Stimulated activated effector memory CD8-positive, alpha-beta T cell treated with anti-CD3 and anti-CD28 coated beads, Interleukin-12 subunit alpha, Interleukin-12 subunit beta, amount 100 ng/mL, for 72 hours (primary cell): Measurements from ENCODE around the gene CTAGE15.
A peak's percentile ranks its signal among the peaks of the same experiment; 100 is the strongest.
"Not testable (repeated sequence)": the region's sequence is repeated elsewhere in the genome, so short reads cannot be mapped to it uniquely, and the experiment has no call there.

Experiments
- ATAC-seq: fragments of 150-1000 bp; cut with Tn5 transposase; 2 replicates; pipeline ENCODE4 v1.10.0; 2021
- DNase-seq, 2 donors: peaks; one replicate each; pipeline ENCODE4 v3.0.0; 2021 to 2022; ENCODE audit warnings: low spot score in 2 of 2
- H3K27ac Mint-ChIP-seq: one replicate; pipeline ENCODE4 v1.8.0; 2022; ENCODE audit warnings: mild to moderate bottlenecking, mixed read lengths
- H3K36me3 Mint-ChIP-seq: one replicate; pipeline ENCODE4 v1.8.0; 2022; ENCODE audit warnings: mild to moderate bottlenecking, mixed read lengths
- H3K4me1 Mint-ChIP-seq: one replicate; pipeline ENCODE4 v1.8.0; 2022; ENCODE audit warnings: mixed read lengths
- H3K4me3 Mint-ChIP-seq: one replicate; pipeline ENCODE4 v1.8.0; 2022; ENCODE audit warnings: mild to moderate bottlenecking, mixed read lengths
- H3K9me3 Mint-ChIP-seq: one replicate; pipeline ENCODE4 v1.8.0; 2022; ENCODE audit warnings: mixed read lengths

Gene CTAGE15

DNA sequence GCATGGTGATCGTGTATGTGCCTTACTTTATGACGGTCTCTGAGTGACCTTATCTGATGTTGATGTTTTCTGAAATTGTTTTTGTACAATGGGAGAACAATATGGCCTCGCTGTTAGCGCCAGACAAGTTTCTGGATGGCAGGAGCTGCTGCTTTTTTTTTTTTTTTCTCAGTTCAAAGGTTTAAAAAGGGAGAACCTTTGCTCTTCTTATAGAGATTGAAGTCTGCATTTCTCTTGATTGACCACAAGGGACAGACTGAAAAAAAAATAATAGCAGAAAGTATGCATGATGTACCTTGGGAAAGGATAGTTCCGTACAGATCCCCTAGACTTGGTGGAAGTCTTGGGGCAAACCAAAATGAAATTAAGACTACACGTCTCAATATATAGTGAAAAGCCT lies 43.9 kb downstream of the CTAGE15 start:
- not testable (repeated sequence) for H3K4me3 Mint-ChIP-seq, H3K4me1 Mint-ChIP-seq, H3K9me3 Mint-ChIP-seq, H3K27ac Mint-ChIP-seq, DNase-seq, H3K36me3 Mint-ChIP-seq, ATAC-seq

DNA sequence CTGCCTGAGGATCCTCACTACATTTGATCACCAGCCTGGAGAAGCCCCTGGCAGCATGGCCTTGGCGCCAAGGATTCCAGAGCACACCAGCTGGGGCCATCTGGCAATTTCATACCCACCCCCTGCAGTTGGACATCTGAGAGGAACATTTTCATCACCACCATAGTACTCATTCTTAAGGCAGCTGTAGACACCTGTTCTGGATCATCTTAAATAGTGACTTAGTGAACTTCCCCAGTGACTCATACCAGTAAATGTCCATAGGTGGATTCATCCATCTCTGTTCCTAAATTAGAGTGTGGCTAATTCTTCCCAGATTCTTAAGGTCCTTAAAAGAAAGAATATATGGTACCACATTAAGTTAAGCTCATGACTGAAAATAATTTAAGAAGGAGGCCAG lies 45.6 kb downstream of the CTAGE15 start:
- H3K36me3 Mint-ChIP-seq, ATAC-seq, H3K4me1 Mint-ChIP-seq, H3K27ac Mint-ChIP-seq, H3K9me3 Mint-ChIP-seq, DNase-seq, H3K4me3 Mint-ChIP-seq: not testable (repeated sequence)

DNA sequence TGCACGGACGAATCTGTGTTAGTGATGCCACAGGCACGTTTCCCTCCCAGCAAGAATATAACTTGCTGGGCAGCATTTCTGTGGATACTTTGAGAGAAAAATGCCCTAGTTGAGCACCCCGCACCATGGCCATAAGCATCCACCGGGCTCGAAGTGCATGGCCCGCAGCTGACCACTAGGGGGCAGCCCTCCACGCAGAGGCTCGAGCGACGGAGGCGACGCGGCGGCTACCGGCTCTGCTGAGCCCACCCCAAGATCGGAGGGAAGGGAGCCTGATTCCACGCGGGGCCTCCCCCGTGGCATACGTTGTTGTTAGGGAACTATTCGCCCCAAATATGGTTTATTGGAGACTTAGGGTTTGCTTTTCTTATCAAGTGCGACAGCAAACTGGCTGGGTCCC lies 48.5 kb downstream of the CTAGE15 start:
- H3K4me1 Mint-ChIP-seq, H3K4me3 Mint-ChIP-seq, H3K36me3 Mint-ChIP-seq, H3K9me3 Mint-ChIP-seq, H3K27ac Mint-ChIP-seq: not testable (repeated sequence)
- ATAC-seq (peak; percentile 58), DNase-seq (peak in 1 of 2 donors; percentile 67)

- H3K4me1 Mint-ChIP-seq, H3K27ac Mint-ChIP-seq, H3K36me3 Mint-ChIP-seq, H3K4me3 Mint-ChIP-seq, H3K9me3 Mint-ChIP-seq: not testable (repeated sequence)
- peak; percentile 40 to 79 for DNase-seq
- ATAC-seq, result peak; percentile 89
Measured at GRCh38 chr7:143620646-143621045, 49.0 kb downstream of the CTAGE15 start, which contains the start of gene TCAF2. Gene TCAF2 (plus strand): TSS chr7:143620974.

- not testable (repeated sequence) for H3K4me3 Mint-ChIP-seq, H3K27ac Mint-ChIP-seq, H3K36me3 Mint-ChIP-seq, H3K9me3 Mint-ChIP-seq, H3K4me1 Mint-ChIP-seq, DNase-seq
- ATAC-seq, result peak; percentile 74
Measured at GRCh38 chr7:143621175-143621574, 49.6 kb downstream of the CTAGE15 start.

DNA sequence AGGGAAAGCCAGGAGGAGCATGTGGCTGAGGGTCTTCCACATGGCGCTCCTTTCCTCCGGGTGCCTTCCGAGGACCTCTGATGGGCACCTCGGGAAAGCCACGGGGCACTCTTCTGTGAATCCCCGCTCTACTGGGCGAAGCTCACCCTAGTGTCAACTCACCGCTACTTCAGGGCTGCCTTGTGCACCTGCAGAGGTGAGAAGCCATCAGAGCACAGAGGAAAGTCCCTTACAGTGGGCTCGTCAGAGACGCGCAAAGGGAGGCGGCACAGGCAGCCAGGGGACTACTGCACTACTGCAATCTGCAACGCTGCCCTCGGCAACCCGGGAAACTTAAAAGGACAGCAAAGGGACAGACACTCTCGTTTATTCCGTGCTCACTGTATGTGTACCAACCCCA lies 50.5 kb downstream of the CTAGE15 start:
- not testable (repeated sequence) for H3K4me3 Mint-ChIP-seq, H3K9me3 Mint-ChIP-seq, H3K4me1 Mint-ChIP-seq, DNase-seq, H3K27ac Mint-ChIP-seq, H3K36me3 Mint-ChIP-seq
- peak; percentile 47 for ATAC-seq
